ENCODE data around the gene TK2.

Gene TK2

DNA sequence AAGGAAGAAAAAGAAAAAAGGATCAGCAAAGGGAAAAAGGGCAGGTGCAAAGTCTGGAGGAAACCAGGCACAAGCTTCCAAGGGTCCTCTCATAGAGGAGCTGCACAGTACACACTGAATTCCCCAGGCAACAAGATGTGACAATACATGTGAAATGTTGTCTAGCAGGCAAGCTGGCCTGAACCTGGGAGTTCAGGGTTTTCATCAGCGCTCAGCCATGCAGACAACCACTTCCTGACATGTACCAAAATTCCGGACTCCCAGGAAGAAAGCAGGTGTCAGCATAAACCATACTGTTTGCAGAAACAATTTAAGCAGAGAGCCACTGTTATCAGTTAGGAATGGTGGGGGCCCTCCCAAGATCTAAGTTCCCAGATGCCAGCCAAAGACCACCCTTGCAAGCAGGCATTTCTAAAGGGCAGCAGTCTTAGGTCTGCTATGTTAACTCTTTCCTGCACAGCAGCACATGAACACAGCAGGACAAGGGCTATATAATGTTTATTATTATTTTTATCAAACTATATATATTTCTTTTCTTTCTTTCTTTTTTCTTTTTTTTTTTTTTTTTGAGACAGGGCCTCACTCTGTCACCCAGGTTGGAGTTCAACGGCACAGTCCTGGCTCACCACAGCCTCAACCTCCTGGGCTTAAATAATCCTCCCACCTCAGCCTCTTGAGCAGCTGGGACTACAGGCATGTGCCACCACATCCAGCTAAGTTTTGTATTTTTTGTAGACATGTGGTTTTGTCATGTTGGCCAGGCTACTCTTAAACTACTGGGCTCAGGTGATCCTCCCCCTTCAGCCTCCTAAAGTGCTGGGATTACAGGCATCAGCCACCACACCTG lies 10.1 kb downstream of the TK2 start:
- no peak for DNase-seq (ENCODE audit: low read depth)
- TF ChIP-seq, protein P1, sequence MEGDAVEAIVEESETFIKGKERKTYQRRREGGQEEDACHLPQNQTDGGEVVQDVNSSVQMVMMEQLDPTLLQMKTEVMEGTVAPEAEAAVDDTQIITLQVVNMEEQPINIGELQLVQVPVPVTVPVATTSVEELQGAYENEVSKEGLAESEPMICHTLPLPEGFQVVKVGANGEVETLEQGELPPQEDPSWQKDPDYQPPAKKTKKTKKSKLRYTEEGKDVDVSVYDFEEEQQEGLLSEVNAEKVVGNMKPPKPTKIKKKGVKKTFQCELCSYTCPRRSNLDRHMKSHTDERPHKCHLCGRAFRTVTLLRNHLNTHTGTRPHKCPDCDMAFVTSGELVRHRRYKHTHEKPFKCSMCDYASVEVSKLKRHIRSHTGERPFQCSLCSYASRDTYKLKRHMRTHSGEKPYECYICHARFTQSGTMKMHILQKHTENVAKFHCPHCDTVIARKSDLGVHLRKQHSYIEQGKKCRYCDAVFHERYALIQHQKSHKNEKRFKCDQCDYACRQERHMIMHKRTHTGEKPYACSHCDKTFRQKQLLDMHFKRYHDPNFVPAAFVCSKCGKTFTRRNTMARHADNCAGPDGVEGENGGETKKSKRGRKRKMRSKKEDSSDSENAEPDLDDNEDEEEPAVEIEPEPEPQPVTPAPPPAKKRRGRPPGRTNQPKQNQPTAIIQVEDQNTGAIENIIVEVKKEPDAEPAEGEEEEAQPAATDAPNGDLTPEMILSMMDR (conservative IDR thresholded peaks at IDR 0.05; ENCODE audit: control insufficient read depth, insufficient read depth, low read depth, low read length), result no peak
- no peak overlapping the region for H3K4me3 ChIP-seq (ENCODE audit: control insufficient read depth, low read depth, low read length)

DNA sequence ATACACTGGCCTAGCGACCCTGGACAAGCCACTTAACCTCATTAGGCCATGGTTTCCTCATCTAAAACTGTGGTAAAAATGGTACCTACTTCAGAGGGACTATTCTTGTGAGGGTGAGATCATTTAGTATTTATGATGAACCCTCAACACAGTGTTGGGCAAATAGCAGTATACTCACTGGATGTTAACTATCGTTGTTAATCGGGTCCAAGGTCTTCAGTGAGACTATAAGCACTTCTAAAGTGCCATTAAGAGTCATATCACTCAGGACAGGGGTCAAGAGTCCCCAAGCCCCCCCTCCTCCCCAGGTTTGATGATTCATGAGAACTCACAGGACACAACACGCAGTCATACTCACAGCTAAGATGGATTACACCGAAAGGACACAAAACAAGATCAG lies 11.0 kb downstream of the TK2 start:
- TF ChIP-seq, protein P1 (conservative IDR thresholded peaks at IDR 0.05; ENCODE audit: control insufficient read depth, insufficient read depth, low read depth, low read length), result no peak
- H3K4me3 ChIP-seq (ENCODE audit: control insufficient read depth, low read depth, low read length), result no peak overlapping the region
- DNase-seq (ENCODE audit: low read depth), result no peak

DNA sequence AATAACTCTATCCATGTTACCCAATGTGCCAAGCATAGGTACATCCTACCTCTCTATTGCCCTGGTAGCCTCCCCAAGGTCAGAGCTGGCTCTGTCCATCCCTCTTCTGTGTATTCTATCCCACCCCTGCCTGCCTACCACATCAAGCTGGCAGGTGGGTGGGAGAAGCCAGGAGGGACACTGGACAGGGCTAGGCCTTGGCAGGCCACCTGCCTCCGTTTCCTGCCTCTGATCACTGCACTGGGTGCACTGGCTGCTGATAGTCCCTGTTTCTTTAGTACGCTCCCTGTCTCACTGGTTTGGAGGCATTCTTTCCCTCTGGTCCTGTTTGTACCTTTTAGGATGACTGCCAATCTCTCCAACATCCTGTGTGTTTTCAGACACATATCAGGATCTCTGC lies 12.7 kb downstream of the TK2 start:
- no peak for DNase-seq (ENCODE audit: low read depth)
- no peak overlapping the region for H3K4me3 ChIP-seq (ENCODE audit: control insufficient read depth, low read depth, low read length)
- TF ChIP-seq, protein P1 (conservative IDR thresholded peaks at IDR 0.05; ENCODE audit: control insufficient read depth, insufficient read depth, low read depth, low read length), result no peak

DNA sequence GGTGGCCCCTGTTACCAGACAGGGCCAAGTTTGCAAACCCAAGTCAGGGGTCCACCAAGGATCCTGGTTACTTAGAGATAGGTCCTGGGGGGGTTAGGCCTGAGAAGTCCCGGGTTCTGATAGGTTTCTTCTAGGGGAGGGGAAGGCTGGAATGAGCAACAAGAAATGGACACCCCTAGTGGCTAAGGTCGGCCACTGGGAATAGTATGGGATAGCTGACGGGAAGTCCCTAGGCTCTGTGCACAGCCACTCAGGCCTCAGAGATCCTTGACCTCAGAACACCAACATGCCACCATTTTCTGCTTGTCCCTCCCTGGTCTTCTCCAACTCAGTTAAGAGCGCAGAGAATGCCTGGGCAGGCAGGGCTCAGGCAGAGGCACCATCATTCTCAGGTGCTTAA lies 13.4 kb downstream of the TK2 start:
- TF ChIP-seq, protein P1 (conservative IDR thresholded peaks at IDR 0.05; ENCODE audit: control insufficient read depth, insufficient read depth, low read depth, low read length), result no peak
- H3K4me3 ChIP-seq (ENCODE audit: control insufficient read depth, low read depth, low read length), result no peak overlapping the region
- DNase-seq (ENCODE audit: low read depth), result no peak

DNA sequence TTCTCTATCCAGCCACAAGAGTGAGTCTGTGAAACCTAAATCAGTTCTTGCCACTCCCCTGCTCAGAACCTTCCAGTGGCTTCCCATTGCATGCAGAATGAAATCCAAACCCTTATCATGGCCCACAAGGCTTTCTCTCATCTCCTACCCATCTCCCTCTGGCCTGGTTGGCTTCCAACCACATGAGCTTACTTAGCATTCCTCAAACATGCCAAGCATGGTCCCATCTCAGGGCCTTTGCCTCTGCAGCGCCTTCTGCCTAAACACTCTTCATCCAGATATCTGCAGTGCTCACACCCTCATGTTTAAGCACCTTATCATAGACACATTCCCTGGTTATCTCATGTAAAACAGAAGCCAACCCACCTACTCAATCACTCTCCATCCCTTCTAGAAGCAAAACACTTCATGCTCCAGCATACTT lies 15.5 kb downstream of the TK2 start:
- no peak overlapping the region for H3K4me3 ChIP-seq (ENCODE audit: control insufficient read depth, low read depth, low read length)
- no peak for DNase-seq (ENCODE audit: low read depth)
- TF ChIP-seq, protein P1 (conservative IDR thresholded peaks at IDR 0.05; ENCODE audit: control insufficient read depth, insufficient read depth, low read depth, low read length), result no peak

DNA sequence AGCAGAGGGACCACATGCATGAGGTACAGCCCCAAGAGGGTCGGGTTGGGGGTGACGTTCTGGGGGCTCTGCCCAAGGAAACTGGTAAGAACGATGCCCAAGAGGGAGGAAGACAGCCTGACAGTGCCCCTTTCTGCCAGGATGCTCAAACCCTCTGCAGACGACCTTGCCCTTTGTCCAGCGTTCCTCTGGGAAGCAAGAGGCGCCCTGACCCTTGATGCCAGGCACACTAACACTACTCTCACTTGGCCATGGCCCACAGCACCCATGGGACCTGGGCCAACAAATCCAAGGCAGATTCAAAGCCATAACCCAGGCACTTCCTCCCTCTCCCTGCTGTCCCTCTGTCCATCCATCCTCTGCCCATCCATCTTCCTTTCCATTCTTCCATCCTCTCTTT lies 20.4 kb downstream of the TK2 start:
- TF ChIP-seq, protein P1 (conservative IDR thresholded peaks at IDR 0.05; ENCODE audit: control insufficient read depth, insufficient read depth, low read depth, low read length), result no peak
- DNase-seq (ENCODE audit: low read depth), result no peak
- no peak overlapping the region for H3K4me3 ChIP-seq (ENCODE audit: control insufficient read depth, low read depth, low read length)

Measured in fibroblast of mammary gland (primary cell).